ENCODE measurements around the gene USP46. TPM values are rescaled to one million over a fixed set of nuclear protein-coding genes. Genes with fewer than 3 reads are reported as not detected.

USP46 gene
- total RNA-seq (2022; extraction: Qiagen RNA extraction; ENCODE audit: low read depth): 5.9 to 10.9 TPM (median 9.1 TPM) in 5 replicates

GRCh38 chr4:52659001-52659721 lies at the start of gene USP46:
Gene USP46, minus strand, starts transcription at chr4:52659301. Its CDS starts 151 bp downstream, at chr4:52659150.

Other genes with a start within 250 kb of the USP46 start
- gene ERVMER34-1, start 92.1 kb upstream of the USP46 start, total RNA-seq (2022; extraction: Qiagen RNA extraction; ENCODE audit: low read depth): 0.48 to 1.2 TPM (median 0.61 TPM) in 5 replicates
- 0.05 to 0.17 TPM (median 0.11 TPM) in 4 of 5 replicates, not detected in the other for gene RASL11B, start 203.0 kb upstream of the USP46 start, total RNA-seq (2022; extraction: Qiagen RNA extraction; ENCODE audit: low read depth)